Cardiac fibroblast (primary cell): ENCODE measurements around the gene TTBK2.

Experiments
- DNase-seq, 2 donors: peaks; one replicate each; pipeline versions ENCODE4 v3.0.0 to v3.0.0-alpha.2; 2010; ENCODE audit warnings: low read depth in 2 of 2
- H3K4me3 ChIP-seq, 2 donors: replicated peaks in 1 of 2; 1 replicate in 1 of 2; 2 replicates in 1 of 2; pipeline ENCODE4 v1.5.1; 2011; ENCODE audit warnings: low read depth in 2 of 2, low read length in 2 of 2, mild to moderate bottlenecking in 2 of 2, moderate library complexity in 1 of 2
- TF ChIP-seq, protein P1 (sequence below): IDR thresholded peaks from one replicate; pipeline ENCODE4 v1.5.1; 2011; ENCODE audit warnings: low read depth, mild to moderate bottlenecking, low read length, inconsistent platforms

TTBK2 gene

GRCh38 chr15:42854576-42854975 lies 66.0 kb downstream of the TTBK2 start:
- TF ChIP-seq, protein P1, sequence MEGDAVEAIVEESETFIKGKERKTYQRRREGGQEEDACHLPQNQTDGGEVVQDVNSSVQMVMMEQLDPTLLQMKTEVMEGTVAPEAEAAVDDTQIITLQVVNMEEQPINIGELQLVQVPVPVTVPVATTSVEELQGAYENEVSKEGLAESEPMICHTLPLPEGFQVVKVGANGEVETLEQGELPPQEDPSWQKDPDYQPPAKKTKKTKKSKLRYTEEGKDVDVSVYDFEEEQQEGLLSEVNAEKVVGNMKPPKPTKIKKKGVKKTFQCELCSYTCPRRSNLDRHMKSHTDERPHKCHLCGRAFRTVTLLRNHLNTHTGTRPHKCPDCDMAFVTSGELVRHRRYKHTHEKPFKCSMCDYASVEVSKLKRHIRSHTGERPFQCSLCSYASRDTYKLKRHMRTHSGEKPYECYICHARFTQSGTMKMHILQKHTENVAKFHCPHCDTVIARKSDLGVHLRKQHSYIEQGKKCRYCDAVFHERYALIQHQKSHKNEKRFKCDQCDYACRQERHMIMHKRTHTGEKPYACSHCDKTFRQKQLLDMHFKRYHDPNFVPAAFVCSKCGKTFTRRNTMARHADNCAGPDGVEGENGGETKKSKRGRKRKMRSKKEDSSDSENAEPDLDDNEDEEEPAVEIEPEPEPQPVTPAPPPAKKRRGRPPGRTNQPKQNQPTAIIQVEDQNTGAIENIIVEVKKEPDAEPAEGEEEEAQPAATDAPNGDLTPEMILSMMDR = no peak
- DNase-seq = no peak
- H3K4me3 ChIP-seq = no peak overlapping the region

DNA sequence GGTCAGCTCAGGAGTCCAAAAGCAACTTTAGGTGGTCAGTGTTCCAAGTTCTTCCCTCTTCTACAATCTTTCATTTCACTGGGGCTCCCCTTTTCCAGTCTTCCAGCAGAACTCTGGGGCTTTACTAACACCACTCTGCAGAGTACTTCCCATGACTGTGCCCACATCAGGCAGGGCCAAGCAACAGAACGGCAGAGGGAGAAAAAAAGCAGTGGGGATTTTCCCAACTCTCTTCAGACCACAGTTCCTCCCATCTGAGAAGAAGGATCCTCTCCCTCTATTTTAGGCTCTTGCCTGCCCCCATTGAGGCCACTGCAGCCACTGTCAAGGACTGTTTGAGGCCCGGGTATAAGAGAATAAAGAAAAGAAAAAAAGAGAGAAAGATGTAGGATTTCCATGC lies 70.7 kb downstream of the TTBK2 start:
- TF ChIP-seq, protein P1 = no peak
- no peak overlapping the region for H3K4me3 ChIP-seq
- no peak for DNase-seq

DNA sequence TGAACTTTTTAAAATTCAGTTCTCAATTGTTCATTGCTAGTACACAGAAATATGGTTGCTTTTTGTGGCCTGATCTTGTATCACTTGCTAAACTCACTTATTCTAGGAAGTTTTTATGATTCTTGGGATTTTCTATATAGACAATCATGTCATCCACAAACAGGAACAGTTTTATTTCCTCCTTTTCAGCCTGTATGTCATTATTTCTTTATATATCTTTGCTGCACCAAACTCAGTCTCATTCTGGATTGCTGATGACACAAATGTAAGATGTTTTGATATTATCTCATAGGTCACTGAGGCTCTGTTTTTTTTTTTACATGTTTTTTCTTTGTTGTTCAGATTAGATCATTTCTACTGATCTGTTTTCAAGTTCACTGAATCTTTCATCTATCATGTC lies 71.7 kb downstream of the TTBK2 start:
- TF ChIP-seq, protein P1 = no peak
- no peak overlapping the region for H3K4me3 ChIP-seq
- DNase-seq = no peak

DNA sequence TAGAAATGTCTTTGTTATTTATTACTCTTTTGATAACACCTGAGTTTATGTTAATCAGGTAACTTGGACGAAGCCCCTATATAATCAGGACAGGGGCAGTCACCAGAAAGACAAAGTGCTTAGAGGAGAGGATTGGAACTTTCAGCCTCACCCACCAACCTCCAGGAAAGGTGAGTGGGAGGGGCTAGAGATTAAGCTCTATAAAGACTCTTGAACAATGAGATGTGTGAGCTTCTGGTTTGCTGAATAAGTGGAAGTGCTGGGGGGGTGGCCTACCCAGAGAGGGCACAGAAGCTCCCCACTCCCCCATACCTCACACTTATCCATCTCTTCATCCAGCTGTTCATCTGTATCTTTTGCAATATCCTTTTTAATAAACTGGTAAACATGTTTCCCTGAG lies 73.9 kb downstream of the TTBK2 start:
- no peak overlapping the region for H3K4me3 ChIP-seq
- TF ChIP-seq, protein P1 = no peak
- DNase-seq = no peak

DNA sequence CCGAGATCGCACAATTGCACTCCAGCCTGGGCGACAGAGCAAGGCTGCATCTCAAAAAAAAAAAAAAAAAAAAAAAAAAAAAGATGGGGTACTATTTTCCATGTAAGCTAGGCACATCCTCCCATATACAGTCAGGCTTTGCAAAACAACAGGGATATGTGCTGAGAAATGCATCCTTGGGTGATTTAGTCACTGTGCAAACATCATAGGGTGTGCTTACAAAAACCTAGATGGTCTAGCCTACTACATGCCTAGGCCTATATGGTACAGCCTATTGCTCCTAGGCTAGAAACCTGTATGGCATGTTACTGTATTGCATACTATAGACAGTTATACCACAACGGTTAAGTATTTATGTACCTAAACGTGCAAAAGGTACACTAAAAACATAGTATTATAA lies 75.0 kb downstream of the TTBK2 start:
- TF ChIP-seq, protein P1 = no peak
- DNase-seq = peak in 1 of 2 donors; percentile 51
- no peak overlapping the region for H3K4me3 ChIP-seq

DNA sequence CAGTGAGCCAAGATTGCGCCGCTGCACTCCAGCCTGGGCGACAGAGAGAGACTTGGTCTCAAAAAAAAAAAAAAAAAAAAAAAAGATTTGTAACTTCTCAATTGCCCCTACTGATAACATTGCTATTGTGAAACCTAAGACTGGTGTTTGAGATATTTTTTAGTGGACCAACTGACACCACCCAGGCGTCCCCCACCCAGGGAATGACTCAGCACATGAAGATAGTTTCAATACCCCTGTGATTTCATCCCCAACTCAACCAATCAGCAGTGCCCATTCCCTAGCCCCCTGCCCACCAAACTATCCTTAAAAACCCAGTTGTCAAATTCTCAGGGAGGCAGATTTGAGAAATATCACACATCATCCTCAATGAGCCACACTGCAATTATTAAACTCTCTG lies 76.9 kb downstream of the TTBK2 start:
- TF ChIP-seq, protein P1 = no peak
- no peak overlapping the region for H3K4me3 ChIP-seq
- no peak for DNase-seq

GRCh38 chr15:42836251-42836650 lies 84.3 kb downstream of the TTBK2 start:
- H3K4me3 ChIP-seq = no peak overlapping the region
- TF ChIP-seq, protein P1 = no peak
- no peak for DNase-seq
